ENCODE measurements around the gene RUNX2.
"Not testable (repeated sequence)": the region's sequence is repeated elsewhere in the genome, so short reads cannot be mapped to it uniquely, and the experiment has no call there.

The RUNX2 gene

GRCh38 chr6:45327956-45328522 is at the start of gene RUNX2:
Gene RUNX2 (plus strand): TSS chr6:45328330. CDS start chr6:45328727, 397 bp downstream.
- DNase-seq (ENCODE audit: low read depth in 2 of 2): no peak

GRCh38 chr6:45278367-45278766 is 49.8 kb upstream of the RUNX2 start:
- no peak for DNase-seq (ENCODE audit: low read depth in 2 of 2)

- DNase-seq (ENCODE audit: low read depth in 2 of 2): not testable (repeated sequence)
These were observed 41.4 kb upstream of the RUNX2 start for GRCh38 chr6:45286707-45287106.

DNA sequence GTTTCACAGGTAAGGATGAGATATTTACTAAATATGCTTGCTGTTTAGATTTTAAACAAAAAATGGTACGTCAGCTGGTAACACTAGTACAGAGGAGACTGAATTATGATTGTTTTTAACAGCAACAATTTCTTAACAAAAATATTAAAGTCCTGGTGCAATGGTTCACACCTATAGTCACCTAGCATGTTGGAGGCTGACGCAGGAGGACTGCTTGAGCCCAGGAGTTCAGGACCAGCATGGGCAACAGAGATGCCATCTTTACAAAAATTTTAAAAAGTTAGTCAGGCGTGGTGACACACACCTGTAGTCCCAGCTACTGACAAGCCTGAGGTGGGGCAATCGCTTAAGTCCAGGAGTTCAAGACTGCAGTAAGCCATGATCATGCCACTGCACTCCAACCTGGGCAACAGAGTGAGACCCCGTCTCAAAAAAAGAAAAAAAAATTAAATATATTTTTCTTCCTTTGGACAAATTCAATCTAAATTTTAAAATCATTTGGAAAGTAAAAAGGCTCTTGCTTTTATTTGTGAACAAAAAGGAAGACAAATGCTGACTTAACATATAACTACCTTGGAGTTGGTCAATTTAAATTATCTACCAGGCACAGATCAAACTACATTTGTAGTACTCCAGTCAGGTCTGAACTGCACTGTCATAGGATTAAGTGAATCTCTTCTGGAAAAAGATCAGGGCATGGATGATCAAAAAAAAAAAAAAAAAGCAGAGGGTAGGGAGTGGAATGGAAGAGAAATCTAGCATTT is 38.2 kb upstream of the RUNX2 start:
- DNase-seq (ENCODE audit: low read depth in 2 of 2): no peak

GRCh38 chr6:45293306-45293705 is 34.8 kb upstream of the RUNX2 start:
- no peak for DNase-seq (ENCODE audit: low read depth in 2 of 2)

DNA sequence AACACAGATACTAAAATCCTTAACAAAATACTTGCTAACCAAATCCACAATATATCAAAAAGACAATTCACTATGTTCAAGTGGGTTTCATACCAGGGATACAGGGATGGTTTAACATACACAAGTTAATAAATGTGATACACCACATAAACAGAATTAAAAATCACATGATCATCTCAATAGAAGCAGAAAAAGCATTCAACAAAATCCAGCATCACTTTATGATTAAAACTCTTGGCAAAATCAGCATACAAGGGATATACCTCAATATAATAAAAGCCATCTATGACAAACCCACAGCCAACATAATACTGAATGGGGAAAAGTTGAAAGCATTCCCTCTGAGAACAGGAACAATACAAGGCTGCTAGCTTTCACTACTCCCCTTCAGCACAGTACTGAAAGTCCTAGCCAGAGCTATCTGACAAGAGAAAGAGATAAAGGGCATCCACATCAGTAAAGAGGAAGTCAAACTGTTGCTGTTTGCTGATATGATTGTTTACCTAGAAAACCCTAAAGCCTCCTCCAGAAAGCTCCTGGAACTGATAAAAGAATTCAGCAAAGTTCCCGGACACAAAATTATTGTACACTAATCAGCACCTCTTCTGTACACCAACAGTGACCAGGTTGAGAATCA is 33.9 kb upstream of the RUNX2 start:
- DNase-seq (ENCODE audit: low read depth in 2 of 2): not testable (repeated sequence)

GRCh38 chr6:45297320-45297719 is 30.8 kb upstream of the RUNX2 start:
- DNase-seq (ENCODE audit: low read depth in 2 of 2): no peak

- no peak for DNase-seq (ENCODE audit: low read depth in 2 of 2)
These were observed 29.0 kb upstream of the RUNX2 start for GRCh38 chr6:45299096-45299581.

GRCh38 chr6:45300736-45301135 is 27.4 kb upstream of the RUNX2 start:
- DNase-seq (ENCODE audit: low read depth in 2 of 2): no peak

- DNase-seq (ENCODE audit: low read depth in 2 of 2): no peak
These were observed 26.6 kb upstream of the RUNX2 start for GRCh38 chr6:45301348-45302142.

DNA sequence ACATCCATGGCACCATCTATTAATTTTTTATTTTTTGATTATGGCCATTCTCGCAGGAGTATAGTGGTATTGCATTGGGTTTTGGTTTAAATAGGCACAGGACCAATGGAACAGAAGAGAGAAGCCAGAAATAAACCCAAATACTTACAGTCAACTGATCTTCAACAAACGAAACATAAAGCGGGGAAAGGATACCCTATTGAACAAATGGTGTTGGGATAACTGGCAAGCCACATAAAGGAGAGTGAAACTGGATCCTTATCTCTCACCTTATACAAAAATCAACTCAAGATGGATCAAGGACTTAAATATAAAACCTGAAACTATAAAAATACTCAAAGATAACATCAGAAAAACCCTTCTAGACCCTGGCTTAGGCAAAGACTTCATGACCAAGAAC is 25.3 kb upstream of the RUNX2 start:
- DNase-seq (ENCODE audit: low read depth in 2 of 2): no peak

DNA sequence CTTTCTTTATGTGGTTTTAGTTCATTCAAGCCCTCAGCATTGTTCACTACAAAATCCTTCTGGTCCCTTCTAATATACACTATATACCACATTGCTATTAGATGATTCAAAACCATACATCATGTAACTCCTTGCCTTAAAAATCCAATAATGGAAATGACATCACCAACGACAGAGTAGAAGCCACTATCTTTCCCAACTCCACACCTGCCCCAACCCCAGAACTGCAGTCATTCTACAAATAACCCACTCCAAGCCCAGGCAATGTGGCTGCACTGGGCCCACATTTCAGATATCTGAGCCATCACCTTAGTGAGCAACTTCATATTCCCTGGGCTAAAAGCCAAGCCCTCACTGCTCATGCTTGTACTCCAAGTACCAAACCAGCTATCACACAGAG is 22.6 kb upstream of the RUNX2 start:
- DNase-seq (ENCODE audit: low read depth in 2 of 2): no peak

DNA sequence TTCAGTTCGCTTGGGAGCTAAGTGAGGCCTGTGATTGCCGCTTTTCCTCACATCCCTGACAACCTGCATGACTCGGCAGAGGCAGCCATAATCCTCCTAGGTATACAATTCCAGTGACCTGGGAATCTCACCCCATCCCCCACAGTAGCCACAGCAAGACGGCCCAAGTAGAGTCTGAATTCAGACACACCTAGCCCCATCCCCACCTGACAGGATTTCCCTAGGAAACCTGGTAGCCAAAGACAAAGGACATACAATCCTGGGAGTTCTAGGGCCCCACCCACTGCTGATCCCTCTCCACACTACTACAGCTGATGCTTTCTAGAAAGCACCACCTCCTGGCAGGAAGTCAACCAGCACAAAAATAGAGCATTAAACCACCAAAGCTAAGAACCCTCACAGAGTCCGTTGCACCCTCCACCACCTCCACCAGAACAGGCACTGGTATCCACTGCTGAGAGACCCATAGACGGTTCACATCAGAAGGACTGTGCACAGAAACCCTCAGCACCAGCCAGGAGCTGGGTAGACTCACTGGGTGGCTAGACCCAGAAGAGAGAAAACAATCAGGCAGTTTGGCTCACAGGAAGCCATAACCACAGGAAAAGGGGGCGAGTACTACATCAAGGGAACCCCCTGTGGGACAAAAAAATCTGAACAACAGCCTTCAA is 17.9 kb upstream of the RUNX2 start:
- no peak for DNase-seq (ENCODE audit: low read depth in 2 of 2)

- no peak for DNase-seq (ENCODE audit: low read depth in 2 of 2)
These were observed 14.0 kb upstream of the RUNX2 start for GRCh38 chr6:45314146-45314545.

DNA sequence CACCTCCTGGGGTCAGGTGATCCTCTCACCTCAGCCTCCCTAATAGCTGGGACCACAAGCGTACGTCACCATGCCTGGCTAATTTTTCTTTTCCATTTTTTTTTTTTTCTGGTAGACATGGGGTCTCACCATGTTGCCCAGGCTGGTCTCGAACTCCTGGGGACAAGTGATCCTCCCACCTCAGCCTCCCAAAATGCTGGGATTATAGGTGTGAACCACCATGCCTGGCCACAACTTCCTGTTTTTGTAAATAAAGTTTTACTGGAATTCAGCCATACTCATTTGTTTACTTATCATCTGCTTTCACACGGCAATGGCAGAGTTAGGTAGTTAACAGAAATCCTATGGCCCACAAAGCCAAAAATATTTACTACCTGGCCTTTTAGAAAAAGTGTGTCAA is 7.8 kb upstream of the RUNX2 start:
- no peak for DNase-seq (ENCODE audit: low read depth in 2 of 2)

DNA sequence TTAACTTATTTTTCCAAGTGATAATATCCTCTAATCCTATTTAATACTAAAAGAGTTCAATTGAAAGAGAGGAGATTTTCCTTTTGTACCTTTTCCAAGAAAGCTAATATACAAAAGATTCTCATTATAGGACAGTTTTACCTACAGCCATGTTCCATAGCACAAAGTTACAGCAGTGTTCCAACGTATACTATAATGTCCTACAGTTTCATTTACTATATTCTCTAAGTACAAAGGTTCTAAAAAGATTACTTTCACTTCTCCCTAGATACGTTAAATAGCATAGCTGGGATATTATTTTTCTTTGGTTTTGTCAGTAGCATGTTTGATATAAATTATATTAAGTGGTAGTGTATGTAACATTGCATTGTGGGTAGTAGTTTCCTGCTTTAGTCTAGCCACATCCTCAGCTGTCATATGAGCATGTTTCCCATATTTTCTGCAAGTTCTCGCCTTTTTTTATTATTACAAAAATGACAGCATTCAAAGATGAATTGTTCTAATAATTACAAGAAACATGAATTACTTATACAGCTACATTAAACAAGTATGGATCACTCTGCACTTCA is 4.4 kb upstream of the RUNX2 start:
- DNase-seq (ENCODE audit: low read depth in 2 of 2): no peak

DNA sequence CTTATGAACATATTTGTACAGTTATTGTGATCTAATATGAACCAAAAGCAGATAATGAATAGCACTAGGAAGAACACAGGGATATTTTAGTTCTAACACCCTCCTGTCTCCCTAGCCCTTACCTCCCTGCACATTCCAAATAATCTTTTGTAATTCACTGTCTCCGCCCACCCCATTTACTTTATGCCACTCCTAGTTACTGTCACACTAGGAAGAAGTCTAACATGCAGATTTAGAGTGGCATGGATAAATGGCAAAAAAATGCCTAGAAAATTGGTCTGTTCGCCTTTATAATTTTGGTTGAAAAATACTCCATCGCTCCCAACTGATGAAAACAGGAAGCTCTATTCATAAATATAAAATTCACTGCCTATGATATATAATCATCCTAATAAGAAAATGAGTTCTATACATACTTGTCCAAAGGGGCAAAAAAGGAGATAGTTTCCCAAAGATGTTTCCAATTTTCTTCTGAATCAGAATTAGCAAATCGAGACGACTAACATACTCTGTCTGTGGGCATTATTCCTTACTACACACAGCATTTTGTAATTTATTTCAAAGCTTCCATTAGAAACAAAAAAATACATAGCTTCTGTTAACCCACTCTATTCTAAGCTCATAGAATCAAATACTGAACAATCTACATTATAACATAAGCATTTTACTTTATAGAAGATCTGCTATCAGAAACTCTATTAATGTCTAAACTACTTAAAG is 1.3 kb upstream of the RUNX2 start:
- no peak for DNase-seq (ENCODE audit: low read depth in 2 of 2)

- DNase-seq (ENCODE audit: low read depth in 2 of 2): no peak
These were observed 393 bp downstream of the RUNX2 start for GRCh38 chr6:45328523-45328922.

DNA sequence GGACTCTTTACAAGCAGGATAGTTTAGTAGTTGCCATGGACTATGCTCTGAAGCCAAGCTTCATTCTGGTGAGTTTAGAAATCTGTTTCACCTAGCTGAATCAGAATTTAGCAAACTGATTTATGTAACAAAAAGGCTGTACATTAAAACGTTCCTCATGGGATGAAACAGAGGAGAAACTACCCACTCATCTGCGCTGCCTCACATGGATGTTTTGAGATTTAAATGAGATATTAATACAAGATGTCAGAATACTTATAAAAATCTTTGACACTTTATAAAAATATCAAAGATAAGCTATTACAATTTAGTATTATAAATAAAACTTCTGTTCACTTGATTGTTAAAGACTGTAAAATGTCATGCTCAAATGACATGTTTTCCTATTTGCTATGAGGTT is 16.8 kb downstream of the RUNX2 start:
- DNase-seq (ENCODE audit: low read depth in 2 of 2): no peak

DNA sequence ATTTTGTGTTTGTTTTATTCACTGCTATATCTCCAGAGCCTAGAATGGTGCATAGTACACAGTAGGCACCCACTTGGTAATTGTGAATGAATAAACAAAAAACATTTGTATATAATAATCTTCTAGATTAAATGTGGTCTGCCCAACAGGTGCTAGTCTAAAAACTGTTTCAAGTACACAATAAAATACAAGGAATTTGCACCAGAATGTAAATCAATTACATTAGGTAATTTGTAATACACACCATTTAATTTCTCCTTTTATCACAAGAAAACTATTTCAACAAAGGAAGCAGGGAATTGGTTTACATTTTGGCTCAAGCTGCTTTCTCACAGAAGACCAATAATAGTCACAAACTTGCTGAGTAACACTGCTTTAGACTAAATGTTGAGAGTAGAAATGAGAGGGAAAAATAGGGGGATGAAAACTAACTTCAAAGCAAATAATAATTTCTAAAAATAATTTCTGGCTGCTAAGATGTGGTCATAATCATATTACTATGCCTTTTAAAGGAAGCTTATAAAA is 22.1 kb downstream of the RUNX2 start:
- DNase-seq (ENCODE audit: low read depth in 2 of 2): no peak

Data from stimulated activated CD4-positive, alpha-beta T cell treated with anti-CD3 and anti-CD28 coated beads, Interleukin-1b, Interleukin-23, amount 100 ng/mL, for 1 hour (primary cell).